Sigmoid colon (tissue), 7 donors: ENCODE data around the gene QKI. TPM values are rescaled to one million over a fixed set of nuclear protein-coding genes. Genes with fewer than 3 reads are reported as not detected.

Source experiments
- DNase-seq: peaks from one replicate; pipeline ENCODE4 v3.0.0-alpha.2; 2019
- H3K27ac ChIP-seq, 4 donors: fragments of 200-600 bp; sonication (generic); one replicate each; pipeline ENCODE4 v1.5.1; 2016 to 2019; ENCODE audit warnings: mild to moderate bottlenecking in 1 of 4
- H3K27me3 ChIP-seq, 3 donors: fragments of 200-600 bp; sonication (generic); one replicate each; pipeline ENCODE4 v1.5.1; 2019; ENCODE audit warnings: mild to moderate bottlenecking in 1 of 3
- H3K36me3 ChIP-seq, 4 donors: fragments of 200-600 bp; sonication (generic); one replicate each; pipeline ENCODE4 v1.5.1; 2016 to 2019
- H3K4me1 ChIP-seq, 4 donors: fragments of 200-600 bp; sonication (generic); one replicate each; pipeline ENCODE4 v1.5.1; 2017 to 2019
- H3K4me3 ChIP-seq, 4 donors: fragments of 200-600 bp; sonication (generic); one replicate each; pipeline ENCODE4 v1.5.1; 2017 to 2019; ENCODE audit warnings: mild to moderate bottlenecking in 2 of 4, moderate library complexity in 1 of 4
- H3K9me3 ChIP-seq, 4 donors: fragments of 200-600 bp in 3 of 4; sonication (generic) in 3 of 4; one replicate each; pipeline versions ENCODE4 v1.5.1 to v1.6.1; 2013 to 2019
- CTCF ChIP-seq, 4 experiments: fragments of 450-650 bp in 3 of 4; fragments of 200-600 bp in 1 of 4; IDR thresholded peaks; one replicate each; pipeline ENCODE4 v1.5.1; 2016 to 2019; ENCODE audit warnings: antibody characterized with exemption in 4 of 4, mild to moderate bottlenecking in 3 of 4, moderate library complexity in 2 of 4
- EP300 ChIP-seq, 4 donors: sonication (generic); formaldehyde crosslinking; IDR thresholded peaks; one replicate each; pipeline ENCODE4 v1.6.1; 2017; ENCODE audit warnings: antibody characterized with exemption in 4 of 4
- POLR2A ChIP-seq, 2 donors: fragments of 450-650 bp; IDR thresholded peaks; one replicate each; pipeline ENCODE4 v1.6.1; 2016; ENCODE audit warnings: antibody characterized with exemption in 2 of 2, mild to moderate bottlenecking in 2 of 2, moderate library complexity in 2 of 2
- POLR2AphosphoS5 ChIP-seq, 4 donors: sonication (generic); formaldehyde crosslinking; IDR thresholded peaks; one replicate each; pipeline ENCODE4 v1.6.1; 2017; ENCODE audit warnings: antibody characterized with exemption in 4 of 4
- WGBS, 2 donors: extraction: QIAGEN DNeasy Blood & Tissue Kit; methylation state at CpG; one replicate each; pipeline ENCODE4 v1.1.7; 2013; 5-methylcytosine and 5-hydroxymethylcytosine counted together
- intact Hi-C: fragments of 100-400 bp; cut with DNase I; formaldehyde crosslinking; loops from one replicate; pipeline ENCODE4 v1.15.1; 2023
- polyA plus RNA-seq, 3 donors: library from polyadenylated mRNA; stranded (reverse); fragments of 200-250 nt; gene quantifications; one replicate each; pipeline ENCODE4 v1.2.3, GENCODE V29; 2013
- total RNA-seq, 4 donors: library from RNA; depleted of rRNA; stranded (reverse); fragments of >200 nt; gene quantifications; one replicate each; pipeline ENCODE4 v1.1.0, GENCODE V29; 2016
- donor health status: healthy with polysubstance abuse.
- donor health status: Bipolar disorder and iron deficiency.
- donor health status: healthy.

The QKI gene
- total and polyA plus RNA-seq, 7 donors, result 9.2 to 146 (median 139) TPM

DNA sequence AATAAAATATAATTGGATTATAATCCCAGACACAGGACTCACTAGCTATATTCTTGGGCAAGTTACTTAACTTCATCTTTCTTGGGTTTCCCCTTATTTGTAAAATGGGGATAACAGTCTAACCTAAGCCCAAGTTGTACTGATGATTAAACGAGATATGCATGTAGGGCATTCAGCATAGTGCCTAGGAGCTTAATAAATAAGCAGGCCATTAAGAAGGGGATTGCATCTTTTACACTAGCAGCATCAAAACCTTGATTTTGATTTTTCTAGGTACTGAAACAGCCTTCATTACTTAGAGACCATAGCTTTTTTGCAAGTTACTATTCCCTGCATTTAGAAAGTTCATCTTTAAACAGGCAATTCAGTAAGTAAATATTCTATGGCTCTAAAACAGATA, 2.2 kb upstream of the QKI start:
- H3K36me3 ChIP-seq, result no peaks in the 10 kb centered on the region
- H3K9me3 ChIP-seq, result no peaks in the 10 kb centered on the region
- no peak for TF ChIP-seq POLR2A (IDR thresholded peaks at IDR 0.05)
- no peak for TF ChIP-seq EP300 (IDR thresholded peaks at IDR 0.05)
- no peak for TF ChIP-seq CTCF (IDR thresholded peaks at IDR 0.05)
- TF ChIP-seq POLR2AphosphoS5 (IDR thresholded peaks at IDR 0.05), result no peak
- H3K4me3 ChIP-seq, result peak overlapping the region in 3 of 4 donors; percentile 75 to 100 (median 100)
- no peak for DNase-seq
- no peaks in the 10 kb centered on the region for H3K27me3 ChIP-seq
- intact Hi-C loops, result loop anchor here (5.0 to 10.0 kb wide), 3 partner anchors 80 to 685 kb away; partner anchors contain the start of genes PACRG and PRKN
- 17 to 33% methylated on average over 1 of the region's 1 CpG for WGBS, 2 donors
- H3K27ac ChIP-seq, result peak overlapping the region; percentile 92 to 100 (median 98)
- peaks cover 0 to 13% (median 11%) of the 10 kb centered on the region in 4 donors for H3K4me1 ChIP-seq

DNA sequence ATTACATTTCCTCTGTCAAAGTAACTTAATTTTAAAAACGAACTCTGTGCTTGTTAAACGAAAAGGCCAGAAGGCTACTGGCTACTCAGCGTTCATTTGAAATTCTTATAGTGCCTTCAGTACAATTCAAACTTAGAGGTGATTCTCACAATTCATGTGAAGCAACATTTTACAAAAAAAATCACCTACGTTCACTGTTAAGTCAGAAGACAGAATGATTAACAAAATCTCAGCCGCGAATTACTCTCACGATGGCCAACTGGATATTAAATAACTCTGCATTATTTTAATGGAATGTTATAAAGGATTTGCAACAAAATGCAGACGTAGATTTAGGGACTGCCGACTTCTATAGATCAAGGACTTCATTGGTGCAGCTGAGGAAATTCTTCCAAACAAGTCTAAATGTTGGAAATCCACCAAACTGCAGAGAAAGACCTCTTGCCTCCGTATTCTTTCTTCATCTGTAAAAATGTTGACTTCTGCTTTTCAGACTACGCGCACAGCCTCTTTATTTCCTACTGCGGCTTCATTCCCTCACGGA, 1.6 kb upstream of the QKI start:
- peak overlapping the region; percentile 53 to 100 (median 88) for H3K4me3 ChIP-seq
- intact Hi-C loops, result loop anchor here (5.0 to 10.0 kb wide), 3 partner anchors 79 to 686 kb away; partner anchors contain the start of genes PACRG and PRKN
- TF ChIP-seq POLR2AphosphoS5 (IDR thresholded peaks at IDR 0.05) (peak in 2 of 4 donors; percentile 1 to 52), POLR2A (IDR thresholded peaks at IDR 0.05) (peak in 1 of 2 donors; percentile 21), EP300 (IDR thresholded peaks at IDR 0.05) (no peak)
- no peaks in the 10 kb centered on the region for H3K9me3 ChIP-seq
- H3K27ac ChIP-seq, result peak overlapping the region; percentile 92 to 100 (median 98)
- H3K27me3 ChIP-seq, result no peaks in the 10 kb centered on the region
- H3K4me1 ChIP-seq, result peaks cover 0 to 19% (median 14%) of the 10 kb centered on the region in 4 donors
- DNase-seq, result no peak
- H3K36me3 ChIP-seq, result no peaks in the 10 kb centered on the region
- 6 to 7% methylated on average over 14 of the region's 14 CpGs for WGBS, 2 donors

- Histone ChIP-seq H3K36me3 (no peaks in the 10 kb centered on the region), H3K4me3 (peak overlapping the region; percentile 53 to 100 (median 88)), H3K4me1 (peaks cover 0 to 25% (median 17%) of the 10 kb centered on the region in 4 donors), H3K27ac (peak overlapping the region; percentile 92 to 100 (median 98)), H3K27me3 (no peaks in the 10 kb centered on the region), H3K9me3 (no peaks in the 10 kb centered on the region)
- 0 to 1% methylated on average over 109 of the region's 109 CpGs for WGBS, 2 donors
- intact Hi-C loops, result loop anchor here (5.0 to 10.0 kb wide), 3 partner anchors 79 to 686 kb away; partner anchors contain the start of genes PACRG and PRKN
- DNase-seq, result peak; percentile 94
- TF ChIP-seq POLR2AphosphoS5 (IDR thresholded peaks at IDR 0.05) (peak; percentile 90 to 94 (median 92)), POLR2A (IDR thresholded peaks at IDR 0.05) (peak in 1 of 2 donors; percentile 39), EP300 (IDR thresholded peaks at IDR 0.05) (no peak)
Observed at GRCh38 chr6:163413345-163414116, 987 bp upstream of the QKI start.

- intact Hi-C loops, result loop anchor here (5.0 to 10.0 kb wide), 4 partner anchors 77 to 688 kb away; partner anchors contain the start of genes PACRG and PRKN
- peak; percentile 66 for DNase-seq
- Histone ChIP-seq H3K9me3 (no peaks in the 10 kb centered on the region), H3K27ac (peak overlapping the region; percentile 92 to 100 (median 99)), H3K36me3 (no peaks in the 10 kb centered on the region), H3K4me1 (peaks cover 0 to 40% (median 28%) of the 10 kb centered on the region in 4 donors), H3K27me3 (no peaks in the 10 kb centered on the region), H3K4me3 (peak overlapping the region; percentile 75 to 100 (median 96))
- WGBS, 2 donors, result 1% methylated on average over 94 of the region's 94 CpGs
- TF ChIP-seq EP300 (IDR thresholded peaks at IDR 0.05) (no peak), POLR2A (IDR thresholded peaks at IDR 0.05) (no peak), POLR2AphosphoS5 (IDR thresholded peaks at IDR 0.05) (peak in 1 of 4 donors; percentile 14), CTCF (IDR thresholded peaks at IDR 0.05) (no peak)
Observed at GRCh38 chr6:163414946-163415619, 565 bp downstream of the QKI start.
